IPS-18c (cell line): ENCODE data around the gene DDX27.
"Not testable (repeated sequence)": the region's sequence is repeated elsewhere in the genome, so short reads cannot be mapped to it uniquely, and the experiment has no call there.

ENCODE experiments used
- H3K4me3 ChIP-seq: 2 replicates; pipeline ENCODE4 v1.7.0; 2013; ENCODE audit warnings: low read depth, mild to moderate bottlenecking, low read length, moderate library complexity; ENCODE audit not compliant: insufficient read depth
- H3K9me3 ChIP-seq: one replicate; pipeline ENCODE4 v1.6.1; 2013; ENCODE audit warnings: mild to moderate bottlenecking, low read length, moderate library complexity; ENCODE audit not compliant: control insufficient read depth, insufficient read depth

The DDX27 gene

GRCh38 chr20:49219091-49219923 is at the start of gene DDX27:
DDX27 (plus strand) TSS chr20:49219416; CDS start chr20:49219449, 33 bp downstream.
- peak within 1 kb of the TSS; percentile 70 for H3K4me3 ChIP-seq
- no peaks in the 10 kb centered on the region for H3K9me3 ChIP-seq

GRCh38 chr20:49169547-49169946 is 49.7 kb upstream of the DDX27 start:
- H3K4me3 ChIP-seq: no peak overlapping the region
- no peaks in the 10 kb centered on the region for H3K9me3 ChIP-seq

GRCh38 chr20:49170714-49171113 is 48.5 kb upstream of the DDX27 start:
- Histone ChIP-seq H3K9me3 (no peaks in the 10 kb centered on the region), H3K4me3 (no peak overlapping the region)

GRCh38 chr20:49171909-49172308 is 47.3 kb upstream of the DDX27 start:
- no peak overlapping the region for H3K4me3 ChIP-seq
- H3K9me3 ChIP-seq: no peaks in the 10 kb centered on the region

- Histone ChIP-seq H3K9me3 (no peaks in the 10 kb centered on the region), H3K4me3 (no peak overlapping the region)
These were observed 46.8 kb upstream of the DDX27 start for GRCh38 chr20:49172413-49172812.

GRCh38 chr20:49174183-49174582 is 45.0 kb upstream of the DDX27 start:
- Histone ChIP-seq H3K9me3 (no peaks in the 10 kb centered on the region), H3K4me3 (no peak overlapping the region)

GRCh38 chr20:49179368-49180277 is 39.6 kb upstream of the DDX27 start:
- Histone ChIP-seq H3K9me3 (no peaks in the 10 kb centered on the region), H3K4me3 (no peak overlapping the region; the same call in 1 of the 2 replicates)

- H3K4me3 ChIP-seq: no peak overlapping the region
- no peaks in the 10 kb centered on the region for H3K9me3 ChIP-seq
These were observed 37.8 kb upstream of the DDX27 start for GRCh38 chr20:49181265-49181877.

- Histone ChIP-seq H3K9me3 (no peaks in the 10 kb centered on the region), H3K4me3 (no peak overlapping the region)
These were observed 35.8 kb upstream of the DDX27 start for GRCh38 chr20:49183444-49183843.

GRCh38 chr20:49184084-49184501 is 35.1 kb upstream of the DDX27 start:
- not testable (repeated sequence) for H3K4me3 ChIP-seq, H3K9me3 ChIP-seq

GRCh38 chr20:49184691-49185070 is 34.5 kb upstream of the DDX27 start:
- Histone ChIP-seq H3K4me3 (no peak overlapping the region), H3K9me3 (no peaks in the 10 kb centered on the region)

GRCh38 chr20:49185071-49185761 is 34.0 kb upstream of the DDX27 start:
- no peak overlapping the region for H3K4me3 ChIP-seq

GRCh38 chr20:49186535-49187329 is 32.5 kb upstream of the DDX27 start:
- peak overlapping the region; percentile 86 for H3K4me3 ChIP-seq
- no peaks in the 10 kb centered on the region for H3K9me3 ChIP-seq

More at GRCh38 chr20:49185071-49185761, 34.0 kb upstream of the DDX27 start:
- no peaks in the 10 kb centered on the region for H3K9me3 ChIP-seq

GRCh38 chr20:49187330-49187850 is 31.8 kb upstream of the DDX27 start:
- Histone ChIP-seq H3K4me3 (peak overlapping the region; percentile 86), H3K9me3 (no peaks in the 10 kb centered on the region)

- Histone ChIP-seq H3K9me3 (no peaks in the 10 kb centered on the region), H3K4me3 (peak within 1 kb of the TSS; percentile 86)
These were observed 31.2 kb upstream of the DDX27 start, which contains the start of gene STAU1 for GRCh38 chr20:49187851-49188641. STAU1 (minus strand) TSS chr20:49188334; CDS start chr20:49166201, 22,133 bp downstream.
